ENCODE results near the gene PITPNB. TPM values are rescaled to one million over a fixed set of nuclear protein-coding genes. Genes with fewer than 3 reads are reported as not detected.

Gene PITPNB
- total RNA-seq, 1 experiment from 2014 or later, result 82.6 TPM

- Histone ChIP-seq H3K27me3 (ENCODE audit: insufficient read depth, low read length) (no peaks in the 10 kb centered on the region), H3K9me2 (ENCODE audit: insufficient read depth) (no peaks in the 10 kb centered on the region), H3K4me2 (ENCODE audit: low read length) (no peak overlapping the region), H3K9me3 (ENCODE audit: control insufficient read depth in 1 of 2, insufficient read depth in 1 of 2, low read depth in 1 of 2, low read length in 2 of 2) (no peaks in the 10 kb centered on the region), H3K36me3 (ENCODE audit: control insufficient read depth in 1 of 2, insufficient read depth in 2 of 2, low read length in 2 of 2) (no peaks in the 10 kb centered on the region), H3K4me3 (replicated peaks in 1 of 2; ENCODE audit: low read depth in 1 of 2, low read length in 2 of 2) (no peak overlapping the region), H4K20me1 (ENCODE audit: insufficient read depth) (no peaks in the 10 kb centered on the region), H3K79me2 (ENCODE audit: insufficient read depth, low read length) (no peaks in the 10 kb centered on the region), H2AFZ (ENCODE audit: low read depth, low read length, poor library complexity, severe bottlenecking) (no peak overlapping the region), H3K9ac (ENCODE audit: low read length) (no peak overlapping the region), H3K4me1 (ENCODE audit: control insufficient read depth in 1 of 2, insufficient read depth in 2 of 2, low read length in 2 of 2) (peaks cover 6 to 16% of the 10 kb centered on the region in 2 experiments; a peak in 2 of 4 replicates), H3K27ac (ENCODE audit: low read depth, low read length) (no peak overlapping the region)
- BruUV-seq (replicated peaks), result no TSS peak
- DNase-seq (ENCODE audit: low read depth, low spot score), result no peak
- CTCF ChIA-PET, result no interaction called here
- intact Hi-C loops (cut with micrococcal nuclease), result loop anchor here (2.0 kb wide), 1 partner anchor 399 kb away; no protein-coding TSS in a partner anchor
- RAD21 ChIA-PET (ENCODE audit: low non-redundant PET in 1 of 2, low total read pairs in 2 of 2, uncharacterized antibody in 2 of 2, unreplicated experiment in 2 of 2), result interaction anchor here in 1 of 2 experiments (0.6 kb wide), 1 partner anchor 214 kb away, joined by 3 read pairs; no protein-coding TSS in a partner anchor
- ATAC-seq, result no peak
- TF ChIP-seq FOSL1 (IDR thresholded peaks at IDR 0.05; ENCODE audit: low read depth), result no peak
- TF ChIP-seq ATF3 (IDR thresholded peaks at IDR 0.05), result no peak
- no peak for TF ChIP-seq EZH2phosphoT487 (IDR thresholded peaks at IDR 0.05; ENCODE audit: borderline replicate concordance)
- TF ChIP-seq, protein P1, sequence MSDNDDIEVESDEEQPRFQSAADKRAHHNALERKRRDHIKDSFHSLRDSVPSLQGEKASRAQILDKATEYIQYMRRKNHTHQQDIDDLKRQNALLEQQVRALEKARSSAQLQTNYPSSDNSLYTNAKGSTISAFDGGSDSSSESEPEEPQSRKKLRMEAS (IDR thresholded peaks at IDR 0.05), result no peak
- TF ChIP-seq, protein P2, sequence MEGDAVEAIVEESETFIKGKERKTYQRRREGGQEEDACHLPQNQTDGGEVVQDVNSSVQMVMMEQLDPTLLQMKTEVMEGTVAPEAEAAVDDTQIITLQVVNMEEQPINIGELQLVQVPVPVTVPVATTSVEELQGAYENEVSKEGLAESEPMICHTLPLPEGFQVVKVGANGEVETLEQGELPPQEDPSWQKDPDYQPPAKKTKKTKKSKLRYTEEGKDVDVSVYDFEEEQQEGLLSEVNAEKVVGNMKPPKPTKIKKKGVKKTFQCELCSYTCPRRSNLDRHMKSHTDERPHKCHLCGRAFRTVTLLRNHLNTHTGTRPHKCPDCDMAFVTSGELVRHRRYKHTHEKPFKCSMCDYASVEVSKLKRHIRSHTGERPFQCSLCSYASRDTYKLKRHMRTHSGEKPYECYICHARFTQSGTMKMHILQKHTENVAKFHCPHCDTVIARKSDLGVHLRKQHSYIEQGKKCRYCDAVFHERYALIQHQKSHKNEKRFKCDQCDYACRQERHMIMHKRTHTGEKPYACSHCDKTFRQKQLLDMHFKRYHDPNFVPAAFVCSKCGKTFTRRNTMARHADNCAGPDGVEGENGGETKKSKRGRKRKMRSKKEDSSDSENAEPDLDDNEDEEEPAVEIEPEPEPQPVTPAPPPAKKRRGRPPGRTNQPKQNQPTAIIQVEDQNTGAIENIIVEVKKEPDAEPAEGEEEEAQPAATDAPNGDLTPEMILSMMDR (IDR thresholded peaks at IDR 0.05 in 2 of 3, conservative IDR thresholded peaks at IDR 0.05 in 1 of 3; ENCODE audit: borderline replicate concordance in 1 of 3, insufficient read depth in 1 of 3, low read depth in 2 of 3, low read length in 2 of 3), result no peak
- no peak for TF ChIP-seq SIN3A (IDR thresholded peaks at IDR 0.05; ENCODE audit: low read depth)
- TF ChIP-seq CEBPB (IDR thresholded peaks at IDR 0.05; ENCODE audit: low read depth), result no peak
- no peak for TF ChIP-seq SRF (IDR thresholded peaks at IDR 0.05; ENCODE audit: low read depth)
- TF ChIP-seq YY1 (IDR thresholded peaks at IDR 0.05; ENCODE audit: extremely low read depth, insufficient replicate concordance, low read depth, low read length), result no peak
- TF ChIP-seq SP1 (IDR thresholded peaks at IDR 0.05; ENCODE audit: low read depth), result no peak
- no peak for TF ChIP-seq TCF7L2 (IDR thresholded peaks at IDR 0.05; ENCODE audit: borderline replicate concordance, extremely low read depth, insufficient read depth, insufficient read length)
- no peak for TF ChIP-seq ELF1 (IDR thresholded peaks at IDR 0.05; ENCODE audit: borderline replicate concordance, low read depth)
- no peak for TF ChIP-seq CBX3 (IDR thresholded peaks at IDR 0.05; ENCODE audit: low read depth)
- POLR2A ChIA-PET, result no interaction called here
Measured at GRCh38 chr22:27805841-27806240, 113.2 kb downstream of the PITPNB start.

Data from HCT116 (cell line).